SK-N-SH treated with all-trans-retinoic acid at 6 μM for 48 hours (cell line): ENCODE results near the gene IPP.
A peak's percentile ranks its signal among the peaks of the same experiment; 100 is the strongest.

ENCODE experiments used
- ATAC-seq: fragments of 200-7000 bp; cut with Tn5 transposase; 3 replicates; pipeline ENCODE4 v1.9.1; 2020; ENCODE audit warnings: mild to moderate bottlenecking, moderate library complexity
- BACH2 ChIP-seq: fragments of 250-450 bp; sonication (Bioruptor Pico); IDR thresholded peaks from 2 replicates; pipeline ENCODE4 v1.9.0; 2021; ENCODE audit warnings: mild to moderate bottlenecking, borderline replicate concordance
- CREB5 ChIP-seq: fragments of 250-450 bp; sonication (Bioruptor Pico); IDR thresholded peaks from 2 replicates; pipeline ENCODE4 v1.5.1; 2020; ENCODE audit warnings: low read depth, mild to moderate bottlenecking, moderate library complexity
- CSDC2 ChIP-seq: fragments of 250-450 bp; sonication (Bioruptor Pico); IDR thresholded peaks from 2 replicates; pipeline ENCODE4 v1.5.0; 2020; ENCODE audit warnings: mild to moderate bottlenecking, moderate library complexity
- CSRNP3 ChIP-seq: fragments of 250-450 bp; sonication (Bioruptor Pico); IDR thresholded peaks from 2 replicates; pipeline ENCODE4 v1.5.1; 2021; ENCODE audit warnings: mild to moderate bottlenecking, moderate library complexity
- ISL1 ChIP-seq: fragments of 250-450 bp; sonication (Bioruptor Pico); IDR thresholded peaks from 2 replicates; pipeline ENCODE4 v2.1.2; 2022; ENCODE audit warnings: mild to moderate bottlenecking, moderate library complexity
- OSR1 ChIP-seq: fragments of 250-450 bp; sonication (Bioruptor Pico); IDR thresholded peaks from 2 replicates; pipeline ENCODE4 v1.8.0; 2022; ENCODE audit warnings: moderate library complexity, mild to moderate bottlenecking, inconsistent platforms
- PATZ1 ChIP-seq: fragments of 250-450 bp; sonication (Bioruptor Pico); IDR thresholded peaks from 2 replicates; pipeline ENCODE4 v1.8.0; 2020; ENCODE audit warnings: mild to moderate bottlenecking, moderate library complexity, borderline replicate concordance
- POU6F1 ChIP-seq: fragments of 250-450 bp; sonication (Bioruptor Pico); IDR thresholded peaks from 2 replicates; pipeline ENCODE4 v1.8.0; 2021; ENCODE audit warnings: low read depth, mild to moderate bottlenecking, moderate library complexity, borderline replicate concordance
- PPARA ChIP-seq: fragments of 250-450 bp; sonication (Bioruptor Pico); IDR thresholded peaks from 2 replicates; pipeline ENCODE4 v1.5.0; 2020; ENCODE audit warnings: mild to moderate bottlenecking, borderline replicate concordance
- RARB ChIP-seq: fragments of 250-450 bp; sonication (Bioruptor Pico); IDR thresholded peaks from 2 replicates; pipeline ENCODE4 v1.8.0; 2021; ENCODE audit warnings: mild to moderate bottlenecking, moderate library complexity
- SNAI2 ChIP-seq: fragments of 250-450 bp; sonication (Bioruptor Pico); IDR thresholded peaks from 2 replicates; pipeline ENCODE4 v1.5.0; 2020; ENCODE audit warnings: mild to moderate bottlenecking, moderate library complexity
- TCF4 ChIP-seq: fragments of 250-450 bp; sonication (Bioruptor Pico); IDR thresholded peaks from 2 replicates; pipeline ENCODE4 v1.8.0; 2021; ENCODE audit warnings: mild to moderate bottlenecking, moderate library complexity, borderline replicate concordance
- TOX ChIP-seq: fragments of 250-450 bp; sonication (Bioruptor Pico); IDR thresholded peaks from 2 replicates; pipeline ENCODE4 v1.8.0; 2021; ENCODE audit warnings: mild to moderate bottlenecking, moderate library complexity, borderline replicate concordance
- TSHZ2 ChIP-seq: fragments of 250-450 bp; sonication (Bioruptor Pico); IDR thresholded peaks from 2 replicates; pipeline ENCODE4 v1.5.0; 2020; ENCODE audit warnings: mild to moderate bottlenecking, moderate library complexity
- ZC3H10 ChIP-seq: fragments of 250-450 bp; sonication (Bioruptor Pico); IDR thresholded peaks from 2 replicates; pipeline ENCODE4 v1.5.1; 2021; ENCODE audit warnings: mild to moderate bottlenecking, moderate library complexity
- ZFP3 ChIP-seq: fragments of 250-450 bp; sonication (Bioruptor Pico); IDR thresholded peaks from 2 replicates; pipeline ENCODE4 v1.5.0; 2020; ENCODE audit warnings: mild to moderate bottlenecking, moderate library complexity
- ZFP30 ChIP-seq: fragments of 450-650 bp; formaldehyde crosslinking; IDR thresholded peaks from 2 replicates; pipeline ENCODE4 v1.5.0; 2022; ENCODE audit warnings: mild to moderate bottlenecking, moderate library complexity
- ZNF565 ChIP-seq: fragments of 450-650 bp; formaldehyde crosslinking; conservative IDR thresholded peaks from 2 replicates; pipeline ENCODE4 v1.5.0; 2020; ENCODE audit warnings: low read depth, mild to moderate bottlenecking, moderate library complexity
- ZNF70 ChIP-seq: fragments of 450-650 bp; formaldehyde crosslinking; IDR thresholded peaks from 2 replicates; pipeline ENCODE4 v1.5.0; 2020; ENCODE audit warnings: mild to moderate bottlenecking, moderate library complexity
- ZNF8 ChIP-seq: fragments of 450-650 bp; formaldehyde crosslinking; IDR thresholded peaks from 2 replicates; pipeline ENCODE4 v1.5.0; 2020; ENCODE audit warnings: mild to moderate bottlenecking, moderate library complexity

IPP gene

GRCh38 chr1:45750298-45751038 is at the start of gene IPP:
TSS of gene IPP (minus strand) at chr1:45750653. CDS start at chr1:45746411, 4,242 bp downstream.
- no peak for TF ChIP-seq ZNF565 (CRISPR knock-in tag)
- TF ChIP-seq ZFP3 (CRISPR knock-in tag), result 0 out of 2 replicates have a peak, but pooled peaks have one; percentile 27
- peak; percentile 99 for ATAC-seq

- TF ChIP-seq OSR1 (CRISPR knock-in tag), result no peak
- TF ChIP-seq ZFP3 (CRISPR knock-in tag), result no peak
- TF ChIP-seq TCF4 (CRISPR knock-in tag), result no peak
- TF ChIP-seq TSHZ2 (CRISPR knock-in tag), result no peak
- TF ChIP-seq BACH2 (CRISPR knock-in tag), result no peak
- TF ChIP-seq PPARA (CRISPR knock-in tag), result no peak
- TF ChIP-seq SNAI2 (CRISPR knock-in tag), result no peak
- no peak for TF ChIP-seq ZNF565 (CRISPR knock-in tag)
- no peak for TF ChIP-seq ISL1 (CRISPR knock-in tag)
- no peak for TF ChIP-seq ZNF70 (CRISPR knock-in tag)
- no peak for TF ChIP-seq ZNF8 (CRISPR knock-in tag)
- TF ChIP-seq RARB, result no peak
- TF ChIP-seq CSRNP3, result no peak
- TF ChIP-seq ZFP30 (CRISPR knock-in tag), result no peak
- TF ChIP-seq PATZ1 (CRISPR knock-in tag), result no peak
- no peak for TF ChIP-seq CSDC2 (CRISPR knock-in tag)
- TF ChIP-seq, all 23 proteins: peak for 0
- ATAC-seq, result no peak
Observed at GRCh38 chr1:45796946-45797345, 46.5 kb upstream of the IPP start.

GRCh38 chr1:45796381-45796780 is 45.9 kb upstream of the IPP start:
- ATAC-seq, result no peak
- TF ChIP-seq PATZ1 (CRISPR knock-in tag), result no peak
- TF ChIP-seq CSRNP3, result no peak
- no peak for TF ChIP-seq PPARA (CRISPR knock-in tag)
- no peak for TF ChIP-seq ZC3H10
- TF ChIP-seq OSR1 (CRISPR knock-in tag), result no peak
- TF ChIP-seq ZNF70 (CRISPR knock-in tag), result no peak
- no peak for TF ChIP-seq TOX (CRISPR knock-in tag)
- TF ChIP-seq TSHZ2 (CRISPR knock-in tag), result no peak
- TF ChIP-seq RARB, result no peak
- TF ChIP-seq ZFP3 (CRISPR knock-in tag), result no peak
- no peak for TF ChIP-seq POU6F1 (CRISPR knock-in tag)
- TF ChIP-seq ZFP30 (CRISPR knock-in tag), result no peak
- TF ChIP-seq CREB5 (CRISPR knock-in tag), result no peak
- no peak for TF ChIP-seq ISL1 (CRISPR knock-in tag)
